Measurements from ENCODE around the gene EIF4G2.

The EIF4G2 gene

GRCh38 chr11:10808235-10808552 is 532 bp downstream of the EIF4G2 start:
- peak overlapping the region; percentile 76 for H3K4me3 ChIP-seq
- H3K27ac ChIP-seq, result peak overlapping the region; percentile 93 to 94
- DNase-seq (ENCODE audit: low spot score), result no peak
- TF ChIP-seq CTCF (IDR thresholded peaks at IDR 0.05), result no peak

GRCh38 chr11:10807493-10808234 is 1.1 kb downstream of the EIF4G2 start:
- peak overlapping the region; percentile 76 for H3K4me3 ChIP-seq
- TF ChIP-seq CTCF (IDR thresholded peaks at IDR 0.05), result no peak
- H3K27ac ChIP-seq, result peak overlapping the region; percentile 93 to 94
- DNase-seq (ENCODE audit: low spot score), result peak; percentile 86

- DNase-seq (ENCODE audit: low spot score), result no peak
- Histone ChIP-seq H3K4me3 (peak overlapping the region; percentile 76), H3K27ac (no peak overlapping the region)
- TF ChIP-seq CTCF (IDR thresholded peaks at IDR 0.05), result no peak
These were observed 2.5 kb downstream of the EIF4G2 start for GRCh38 chr11:10806206-10806605.

- Histone ChIP-seq H3K27ac (no peak overlapping the region), H3K4me3 (peak overlapping the region; percentile 76)
- DNase-seq (ENCODE audit: low spot score), result no peak
- TF ChIP-seq CTCF (IDR thresholded peaks at IDR 0.05), result no peak
These were observed 3.0 kb downstream of the EIF4G2 start for GRCh38 chr11:10805741-10806140.

- TF ChIP-seq CTCF (IDR thresholded peaks at IDR 0.05), result no peak
- DNase-seq (ENCODE audit: low spot score), result no peak
- Histone ChIP-seq H3K4me3 (no peak overlapping the region), H3K27ac (no peak overlapping the region)
These were observed 5.0 kb downstream of the EIF4G2 start for GRCh38 chr11:10803676-10804075.

- no peak overlapping the region for H3K27ac ChIP-seq
- no peak overlapping the region for H3K4me3 ChIP-seq
- TF ChIP-seq CTCF (IDR thresholded peaks at IDR 0.05), result no peak
- DNase-seq (ENCODE audit: low spot score), result no peak
These were observed 8.4 kb downstream of the EIF4G2 start for GRCh38 chr11:10800292-10800691.

GRCh38 chr11:10798330-10798928 is 10.3 kb downstream of the EIF4G2 start:
- no peak for TF ChIP-seq CTCF (IDR thresholded peaks at IDR 0.05)
- Histone ChIP-seq H3K27ac (no peak overlapping the region), H3K4me3 (no peak overlapping the region)
- DNase-seq (ENCODE audit: low spot score), result no peak
